ENCODE results near the gene C4orf50.

- TF ChIP-seq CTCF (IDR thresholded peaks at IDR 0.05), result no peak
- no peak for TF ChIP-seq POLR2A (IDR thresholded peaks at IDR 0.05)
Measured at GRCh38 chr4:5952975-5953951, 65.0 kb downstream of the C4orf50 start.
